ENCODE measurements around the gene PHTF1.
"Not testable (repeated sequence)": the region's sequence is repeated elsewhere in the genome, so short reads cannot be mapped to it uniquely, and the experiment has no call there.

PHTF1 gene

GRCh38 chr1:113770031-113770430 lies 10.7 kb upstream of the PHTF1 start:
- peak; percentile 83 for DNase-seq

- DNase-seq: peak; percentile 73
These were observed 10.3 kb upstream of the PHTF1 start for GRCh38 chr1:113769601-113769970.

GRCh38 chr1:113768916-113769600 lies 9.8 kb upstream of the PHTF1 start:
- peak; percentile 74 for DNase-seq

GRCh38 chr1:113765306-113766230 lies 6.3 kb upstream of the PHTF1 start:
- no peak for DNase-seq

DNA sequence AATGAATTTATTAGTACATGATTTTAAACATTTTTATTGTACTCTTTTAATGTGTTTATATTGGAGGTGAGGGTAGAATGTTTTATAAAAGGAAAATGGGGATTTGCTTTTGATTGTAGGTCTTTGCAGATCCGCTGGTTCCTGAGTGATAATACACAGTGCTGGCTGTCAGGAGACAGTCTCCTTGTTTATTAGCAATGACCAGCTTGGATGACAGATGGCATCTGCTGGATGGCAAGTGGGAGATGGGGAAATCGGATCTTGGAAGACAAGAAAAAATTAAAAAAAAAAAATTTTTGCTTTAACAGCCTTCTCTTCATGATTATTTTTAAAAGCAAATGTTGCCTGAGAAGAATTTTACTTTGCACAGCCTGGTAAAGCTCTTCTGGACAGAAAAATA lies 4.4 kb upstream of the PHTF1 start:
- DNase-seq: peak; percentile 91

GRCh38 chr1:113761937-113762336 lies 2.7 kb upstream of the PHTF1 start:
- DNase-seq: no peak

- peak; percentile 46 for DNase-seq
These were observed 1.1 kb upstream of the PHTF1 start for GRCh38 chr1:113760102-113761080.

DNA sequence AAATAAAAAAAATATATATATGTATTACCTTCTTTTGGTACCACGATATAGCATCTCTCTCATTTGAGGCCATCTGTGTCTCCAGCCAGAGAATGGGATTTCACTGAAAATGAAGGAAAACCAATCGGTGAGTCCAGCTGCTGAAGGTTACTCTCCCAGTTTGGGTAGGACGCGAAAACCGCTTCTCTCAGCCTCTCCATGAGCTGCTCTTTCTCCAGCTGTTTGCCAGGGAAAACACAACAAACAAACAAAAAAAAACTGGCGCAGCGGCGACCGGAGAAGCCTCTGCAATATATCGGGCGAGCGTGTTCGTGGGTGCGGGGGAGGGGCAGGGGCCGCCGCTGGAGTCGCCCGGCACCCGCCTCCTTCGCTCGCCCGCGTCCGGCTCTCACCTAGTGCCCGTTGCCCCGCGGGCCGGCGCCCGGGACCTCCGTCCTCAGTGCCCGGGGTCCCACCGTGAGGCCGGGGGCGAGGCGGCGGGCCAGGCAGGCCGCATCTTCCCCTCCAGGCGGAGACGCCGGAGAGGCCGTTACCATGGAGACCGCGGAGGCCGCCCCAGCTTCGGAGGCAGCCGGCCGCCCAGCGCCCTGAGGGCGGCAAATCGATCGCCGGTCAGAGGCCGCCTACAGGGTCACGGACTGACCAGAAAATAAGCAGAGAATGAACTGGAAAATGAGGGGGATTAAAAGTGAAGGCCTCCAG lies 504 bp downstream of the PHTF1 start:
- peak; percentile 76 for DNase-seq

DNA sequence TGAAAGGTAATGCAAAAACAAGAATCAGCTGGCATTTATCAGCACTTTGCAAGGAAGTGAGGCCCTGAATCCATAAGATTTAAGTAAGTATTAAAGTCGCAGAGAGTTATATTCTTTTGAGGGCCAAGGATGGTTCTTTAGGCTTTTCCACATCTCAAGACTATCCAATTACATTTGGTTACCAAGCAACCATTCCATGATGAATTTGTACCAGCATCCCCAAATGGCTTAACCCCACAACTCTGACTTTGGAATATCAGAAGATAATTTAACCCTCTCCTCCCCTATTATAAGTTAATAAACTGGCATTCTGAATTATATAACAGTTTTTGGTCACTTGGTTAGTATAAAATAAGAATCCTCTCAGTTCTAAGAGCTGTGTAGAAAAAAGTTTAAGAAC lies 2.8 kb downstream of the PHTF1 start:
- DNase-seq: peak; percentile 29

- DNase-seq: not testable (repeated sequence)
These were observed 6.0 kb downstream of the PHTF1 start for GRCh38 chr1:113753333-113753732.

DNA sequence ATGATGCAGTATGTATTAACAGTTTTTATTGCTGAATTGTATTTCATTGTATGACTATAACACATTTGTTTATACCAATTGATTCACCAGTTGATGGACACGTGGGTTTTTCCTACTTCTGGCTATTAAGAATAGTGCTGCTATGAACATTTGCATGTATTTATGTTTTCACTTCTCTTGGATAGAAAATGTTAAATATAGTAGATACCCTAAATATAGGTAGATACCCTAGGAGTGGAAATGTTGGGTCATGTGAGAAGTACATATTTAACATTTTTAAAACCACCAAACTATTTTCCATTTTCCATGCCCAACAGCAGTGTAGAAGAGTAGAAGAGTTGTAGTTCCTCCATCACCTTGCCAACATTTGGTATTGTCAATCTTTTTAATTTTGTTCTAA lies 7.8 kb downstream of the PHTF1 start:
- no peak for DNase-seq

GRCh38 chr1:113751114-113751513 lies 8.2 kb downstream of the PHTF1 start:
- no peak for DNase-seq

DNA sequence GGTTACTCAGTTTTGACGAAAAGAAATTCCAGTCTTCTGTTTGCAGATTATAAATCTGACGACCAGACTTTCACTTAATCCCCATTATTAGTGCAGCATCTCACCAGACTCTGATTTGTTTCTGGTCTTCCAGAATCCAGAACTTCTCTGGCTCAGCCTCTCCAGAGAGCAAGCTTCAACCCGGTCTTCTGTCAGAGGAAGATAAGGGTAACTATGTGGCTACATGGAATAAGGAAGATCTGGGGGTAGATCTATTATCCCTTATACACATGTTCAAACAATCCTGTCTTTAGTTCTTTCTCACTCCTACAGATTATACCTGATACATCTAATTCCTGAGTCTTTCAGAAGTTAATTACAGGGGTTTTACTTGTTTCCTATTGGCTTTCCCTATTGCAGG lies 9.9 kb downstream of the PHTF1 start:
- peak; percentile 11 for DNase-seq

GRCh38 chr1:113747376-113747775 lies 11.9 kb downstream of the PHTF1 start:
- no peak for DNase-seq

DNA sequence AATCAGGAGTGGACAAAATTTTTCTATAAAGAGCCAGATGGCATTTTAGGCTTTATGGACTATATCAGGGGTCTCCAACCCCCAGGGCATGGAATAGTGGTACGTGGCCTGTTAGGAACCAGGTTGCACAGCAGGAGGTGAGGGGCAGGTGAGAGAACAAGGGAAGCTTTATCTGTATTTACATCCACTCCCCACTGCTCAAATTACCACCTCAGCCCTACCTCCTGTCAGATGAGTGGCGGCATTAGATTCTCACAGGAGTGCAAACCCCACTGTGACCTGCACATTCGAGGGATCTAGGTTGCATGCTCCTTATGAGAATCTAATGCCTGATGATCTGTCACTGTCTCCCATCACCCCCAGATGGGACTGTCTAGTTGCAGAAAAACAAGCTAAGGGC lies 13.9 kb downstream of the PHTF1 start:
- peak; percentile 59 for DNase-seq

DNA sequence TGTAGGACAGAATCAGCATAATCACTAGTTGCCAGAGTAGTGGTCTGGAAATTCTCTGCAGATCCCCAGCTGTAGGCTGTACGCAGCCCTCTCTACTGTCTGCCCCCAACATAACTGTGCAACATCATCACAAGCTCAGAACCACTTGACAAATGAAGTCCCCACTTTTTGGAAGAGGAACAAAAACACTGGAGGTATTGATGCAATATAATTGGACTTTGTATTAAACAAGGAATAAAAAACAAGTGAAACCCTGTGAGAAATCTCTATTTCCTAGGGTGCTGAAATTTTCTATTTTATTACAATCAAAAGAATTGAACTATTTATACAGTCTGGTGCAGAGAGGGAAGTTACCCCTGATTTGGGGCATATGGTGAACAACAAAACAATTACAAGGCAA lies 15.2 kb downstream of the PHTF1 start:
- DNase-seq: no peak

DNA sequence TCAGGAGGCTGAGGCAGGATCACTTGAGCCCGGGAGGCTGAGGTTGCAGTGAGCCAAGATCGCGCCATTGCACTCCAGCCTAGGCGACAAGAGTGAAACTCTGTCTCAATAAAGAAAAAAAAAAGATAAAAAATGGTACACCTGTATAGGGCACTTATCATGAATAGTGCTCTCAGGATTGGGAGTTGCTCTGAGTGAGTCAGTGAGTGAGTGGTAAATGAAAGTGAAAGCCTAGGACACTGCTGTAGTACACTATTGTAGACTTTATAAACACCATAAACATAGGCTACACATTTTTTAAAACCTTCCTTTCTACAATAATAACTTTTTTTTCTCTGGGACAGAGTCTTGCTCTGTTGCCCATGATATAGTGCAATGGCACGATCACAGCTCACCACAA lies 16.8 kb downstream of the PHTF1 start:
- DNase-seq: no peak

GRCh38 chr1:113734357-113735055 lies 24.8 kb downstream of the PHTF1 start:
- no peak for DNase-seq

GRCh38 chr1:113732802-113733201 lies 26.5 kb downstream of the PHTF1 start:
- no peak for DNase-seq

DNA sequence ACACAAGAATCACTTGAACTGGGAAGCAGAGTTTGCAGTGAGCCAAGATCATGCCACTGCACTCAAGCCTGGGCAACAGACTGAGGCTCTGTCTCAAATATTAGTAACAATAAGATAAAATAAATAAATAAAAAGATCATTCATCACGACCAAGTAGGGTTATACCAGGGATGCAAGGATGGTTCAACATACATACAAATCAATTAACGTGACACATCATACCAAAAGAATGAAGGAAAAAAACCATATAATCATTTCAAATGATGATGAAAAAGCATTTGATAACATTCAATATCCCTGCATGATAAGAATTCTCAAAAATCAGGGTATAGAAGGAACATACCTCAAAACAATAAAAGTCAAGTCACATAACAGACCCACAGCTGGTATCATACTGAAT lies 38.3 kb downstream of the PHTF1 start:
- DNase-seq: no peak

GRCh38 chr1:113718621-113719020 lies 40.7 kb downstream of the PHTF1 start:
- DNase-seq: not testable (repeated sequence)

DNA sequence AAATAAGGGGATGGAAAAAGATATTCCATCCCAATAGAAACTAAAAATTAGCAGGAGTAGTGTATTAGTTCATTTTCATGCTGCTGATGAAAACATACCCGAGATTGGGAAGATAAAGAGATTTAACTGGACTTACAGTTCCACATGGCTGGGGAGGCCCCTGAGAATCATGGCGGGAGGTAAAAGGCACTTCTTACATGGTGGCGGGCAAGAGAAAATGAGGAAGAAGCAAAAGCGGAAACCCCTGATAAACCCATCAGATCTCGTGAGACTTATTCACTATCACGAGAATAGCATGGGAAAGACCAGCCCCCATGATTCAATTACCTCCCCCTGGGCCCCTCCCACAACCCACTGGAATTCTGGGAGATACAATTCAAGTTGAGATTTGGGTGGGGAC lies 41.8 kb downstream of the PHTF1 start:
- not testable (repeated sequence) for DNase-seq

Data from NCI-H82 (cell line).